GM12878 (cell line): ENCODE data around the gene RSPH4A. TPM values are rescaled to one million over a fixed set of nuclear protein-coding genes. Genes with fewer than 3 reads are reported as not detected.
A peak's percentile ranks its signal among the peaks of the same experiment; 100 is the strongest.

Experiments used
- CBX5 ChIP-seq: sonication (generic); IDR thresholded peaks from 2 replicates; pipeline ENCODE4 v1.6.1; 2016; ENCODE audit warnings: low read depth, moderate library complexity, mild to moderate bottlenecking, inconsistent platforms
- CHD4 ChIP-seq: fragments of 200-600 bp; sonication (generic); IDR thresholded peaks from 2 replicates; pipeline ENCODE4 v1.6.1; 2016; ENCODE audit warnings: mild to moderate bottlenecking
- ELK1 ChIP-seq: IDR thresholded peaks from 2 replicates; pipeline ENCODE4 v1.6.1; 2012; ENCODE audit warnings: low read depth, low read length, improper control_type of control experiment
- FOS ChIP-seq: IDR thresholded peaks from 3 replicates; pipeline ENCODE4 v1.6.1; 2011; ENCODE audit warnings: borderline replicate concordance; ENCODE audit not compliant: insufficient read length; ENCODE audit errors: extremely low read depth
- HDAC2 ChIP-seq: fragments of 200-600 bp; sonication (generic); IDR thresholded peaks from 2 replicates; pipeline ENCODE4 v1.6.1; 2017
- HSF1 ChIP-seq: fragments of 150-350 bp; IDR thresholded peaks from 2 replicates; pipeline ENCODE4 v1.6.1; 2014; ENCODE audit warnings: mild to moderate bottlenecking, low read depth, low read length
- MLLT1 ChIP-seq: fragments of 450-650 bp; IDR thresholded peaks from 2 replicates; pipeline ENCODE4 v1.6.1; 2016; ENCODE audit warnings: mild to moderate bottlenecking
- MTA2 ChIP-seq: fragments of 450-650 bp; IDR thresholded peaks from 2 replicates; pipeline ENCODE4 v1.6.1; 2016; ENCODE audit warnings: low read depth, mild to moderate bottlenecking, moderate library complexity
- MTA3 ChIP-seq: IDR thresholded peaks from 2 replicates; pipeline ENCODE4 v1.6.1; 2012; ENCODE audit warnings: low read length, inconsistent platforms, borderline replicate concordance
- MYB ChIP-seq: fragments of 150-350 bp; IDR thresholded peaks from 2 replicates; pipeline ENCODE4 v1.6.1; 2014; ENCODE audit warnings: mild to moderate bottlenecking, low read depth, low read length, borderline replicate concordance
- NBN ChIP-seq: fragments of 450-650 bp; IDR thresholded peaks from 2 replicates; pipeline ENCODE4 v1.6.1; 2016
- NFYA ChIP-seq: IDR thresholded peaks from 2 replicates; pipeline ENCODE4 v1.6.1; 2011; ENCODE audit warnings: low read depth, mild to moderate bottlenecking, low read length, improper control_type of control experiment, borderline replicate concordance
- NFYB ChIP-seq: IDR thresholded peaks from 2 replicates; pipeline ENCODE4 v1.6.1; 2011; ENCODE audit warnings: low read depth, mild to moderate bottlenecking, low read length, improper control_type of control experiment, moderate library complexity; ENCODE audit not compliant: insufficient read depth
- PML ChIP-seq: IDR thresholded peaks from 2 replicates; pipeline ENCODE4 v1.6.1; 2012; ENCODE audit warnings: low read length, inconsistent platforms
- REST ChIP-seq: IDR thresholded peaks from 2 replicates; pipeline ENCODE4 v1.6.1; 2012; ENCODE audit warnings: mild to moderate bottlenecking, low read depth, low read length
- TARDBP ChIP-seq: IDR thresholded peaks from 2 replicates; pipeline ENCODE4 v1.6.1; 2016; ENCODE audit warnings: borderline replicate concordance
- TBL1XR1 ChIP-seq: IDR thresholded peaks from 2 replicates; pipeline ENCODE4 v1.6.1; 2012; ENCODE audit warnings: low read depth, low read length, improper control_type of control experiment
- YBX1 ChIP-seq: fragments of 450-650 bp; IDR thresholded peaks from 2 replicates; pipeline ENCODE4 v1.6.1; 2016; ENCODE audit warnings: antibody characterized with exemption
- ZBTB4 ChIP-seq: fragments of 450-650 bp; formaldehyde crosslinking; IDR thresholded peaks from 2 replicates; pipeline ENCODE4 v1.4.0; 2022; ENCODE audit warnings: mild to moderate bottlenecking, moderate library complexity
- ZNF274 ChIP-seq: IDR thresholded peaks from one replicate; pipeline ENCODE4 v1.8.0; 2011; ENCODE audit not compliant: insufficient read length, insufficient read depth
- polyA plus RNA-seq, 11 experiments: library from polyadenylated mRNA; depleted of rRNA in 4 of 11; unstranded in 6 of 11; stranded (reverse) in 5 of 11; fragments of >200 nt; fragmentation: Nextera tagmentation in 4 of 11; fragmentation: Illumina TruSeq in 1 of 11; extraction: Ambion mirVana in 4 of 11; extraction: Trizol in 1 of 11; gene quantifications; 1 replicate in 1 of 11; 2 replicates in 10 of 11; pipeline versions ENCODE4 v1.2.1 to v1.2.3, GENCODE V29; 2011 to 2016; ENCODE audit warnings: inconsistent platforms in 2 of 11, missing spikeins in 2 of 11, low read depth in 1 of 11
- total RNA-seq, 4 experiments: library from RNA; depleted of rRNA in 3 of 4; stranded (reverse); fragments of >200 nt in 3 of 4; fragmentation: Illumina TruSeq in 1 of 4; extraction: Trizol in 1 of 4; gene quantifications; 2 replicates each; pipeline versions ENCODE4 v1.2.1 to v1.2.3, GENCODE V29; 2013 to 2021

Gene RSPH4A
- total and polyA plus RNA-seq, 10 of the 15 experiments (the other 5 are each of a cell fraction or from before 2014, with no cell fraction given) = 0.07 to 0.28 (median 0.21) TPM; not detected in 1

GRCh38 chr6:116680880-116681672 lies 64.8 kb downstream of the RSPH4A start, which contains the start of gene KPNA5 (continued):
- TF ChIP-seq MLLT1 (peak; percentile 70; the same call in 1 of the 2 replicates), CHD4 (no peak), ELK1 (no peak), MTA2 (no peak), YBX1 (no peak), TARDBP (no peak; the same call in 1 of the 2 replicates), FOS (no peak), MTA3 (no peak), REST (no peak), PML (peak; percentile 86), NFYA (no peak), ZBTB4 (CRISPR knock-in tag) (no peak), HDAC2 (no peak), HSF1 (no peak), ZNF274 (no peak), NFYB (no peak), TBL1XR1 (no peak), CBX5 (no peak), NBN (0 out of 2 replicates have a peak, but pooled peaks have one; percentile 58), MYB (no peak)
